ENCODE data around the gene CEP112.

CEP112 gene

DNA sequence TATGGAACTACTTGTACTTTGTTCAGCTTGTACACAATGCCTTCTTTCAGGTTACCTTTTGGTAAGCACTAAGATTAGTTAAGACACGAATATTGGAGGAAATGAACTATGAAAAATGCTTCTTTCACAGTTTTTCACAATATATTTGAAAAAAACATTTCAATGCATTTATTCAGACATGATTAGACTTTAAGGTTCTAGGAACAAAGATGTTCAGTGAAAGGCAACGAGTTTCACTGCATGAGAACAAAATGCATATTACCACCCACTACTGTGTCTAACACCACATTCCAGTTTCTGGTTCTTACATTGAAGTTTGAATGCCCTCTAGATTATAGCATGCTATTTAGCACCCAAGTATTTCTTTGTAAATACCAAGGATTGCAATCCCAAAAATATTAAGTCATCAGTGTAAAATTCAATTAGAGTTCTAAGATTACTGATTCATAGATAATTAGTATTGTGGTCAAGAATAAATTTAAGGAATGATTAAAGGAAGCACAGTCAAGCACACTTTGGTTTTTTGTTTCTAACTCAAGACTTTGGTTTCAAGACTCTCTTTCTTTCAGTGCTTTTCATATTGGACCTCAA, 261.7 kb downstream of the CEP112 start:
- no peak for DNase-seq

GRCh38 chr17:65926599-65926998, 265.3 kb downstream of the CEP112 start:
- DNase-seq: no peak

DNA sequence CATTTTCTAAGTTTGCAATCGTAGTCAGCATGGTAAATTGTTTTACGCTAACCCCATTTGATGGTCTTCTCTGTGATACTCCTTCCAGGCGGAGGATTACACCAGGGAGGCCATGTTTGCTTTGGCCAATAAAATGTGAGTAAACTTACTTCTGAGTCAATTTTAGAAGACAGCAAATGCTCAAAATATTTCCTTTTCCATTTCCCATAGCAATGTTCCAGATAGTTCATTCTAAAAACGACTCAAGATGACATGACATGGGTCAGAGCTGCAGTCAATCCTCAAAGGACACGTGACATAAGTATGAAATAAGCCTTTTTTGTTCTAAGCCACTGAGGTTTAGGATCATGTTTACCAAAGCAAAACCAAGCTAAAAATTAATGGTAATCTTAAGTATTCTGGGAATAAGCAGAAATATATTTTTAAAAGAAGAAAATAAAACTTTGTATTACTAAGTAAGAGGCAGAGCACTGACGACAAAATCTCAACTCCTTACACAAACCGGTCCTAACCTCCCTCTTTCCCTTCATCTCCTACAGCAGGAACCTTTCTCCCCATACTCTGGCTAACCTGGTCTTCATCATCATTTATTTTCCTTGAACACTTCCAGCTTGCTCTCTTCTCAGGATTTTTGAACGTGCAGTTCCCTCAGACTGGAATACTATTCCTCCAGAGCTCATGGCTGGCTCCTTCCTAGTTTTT, 266.2 kb downstream of the CEP112 start:
- DNase-seq: no peak

GRCh38 chr17:65920996-65921395, 270.9 kb downstream of the CEP112 start:
- DNase-seq: no peak

DNA sequence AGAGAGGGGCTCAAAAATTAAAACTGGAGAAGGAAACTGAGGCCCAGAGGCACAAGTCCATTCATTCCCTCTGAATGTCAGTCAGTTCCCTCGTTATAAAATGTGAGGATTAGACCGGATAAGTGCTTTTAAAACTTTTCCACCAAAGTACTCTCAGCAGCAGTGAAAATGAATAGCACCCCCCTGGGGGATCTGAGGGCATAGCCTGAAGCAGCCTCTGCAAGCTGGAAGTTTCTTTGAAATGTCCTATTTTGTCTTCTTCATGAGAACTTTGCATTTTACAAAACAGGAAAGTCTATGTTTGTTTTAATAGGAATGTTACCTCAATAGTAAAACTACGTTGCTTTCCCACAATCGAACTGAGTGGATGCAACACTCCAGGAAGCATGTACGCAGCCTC, 273.0 kb downstream of the CEP112 start:
- DNase-seq: peak; percentile 4

DNA sequence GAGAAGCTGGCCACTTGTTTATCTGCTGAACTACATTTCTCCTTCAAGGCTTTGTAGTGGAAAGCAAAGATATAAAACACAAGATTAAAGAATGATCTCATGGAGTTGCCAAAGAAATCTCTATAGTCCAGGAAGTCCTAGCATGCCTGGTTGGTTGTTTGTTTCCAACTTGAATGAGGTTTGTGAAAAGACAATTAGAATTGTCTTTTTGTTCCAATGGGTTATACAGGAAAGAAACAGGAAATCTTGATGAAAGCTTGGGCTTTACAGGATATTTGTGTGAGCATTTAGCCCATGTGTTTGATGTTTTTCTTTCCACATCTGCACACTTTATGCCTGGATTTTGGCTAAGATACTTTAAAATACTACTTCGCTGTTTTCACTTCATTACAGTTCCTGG, 273.4 kb downstream of the CEP112 start:
- peak; percentile 2 for DNase-seq

DNA sequence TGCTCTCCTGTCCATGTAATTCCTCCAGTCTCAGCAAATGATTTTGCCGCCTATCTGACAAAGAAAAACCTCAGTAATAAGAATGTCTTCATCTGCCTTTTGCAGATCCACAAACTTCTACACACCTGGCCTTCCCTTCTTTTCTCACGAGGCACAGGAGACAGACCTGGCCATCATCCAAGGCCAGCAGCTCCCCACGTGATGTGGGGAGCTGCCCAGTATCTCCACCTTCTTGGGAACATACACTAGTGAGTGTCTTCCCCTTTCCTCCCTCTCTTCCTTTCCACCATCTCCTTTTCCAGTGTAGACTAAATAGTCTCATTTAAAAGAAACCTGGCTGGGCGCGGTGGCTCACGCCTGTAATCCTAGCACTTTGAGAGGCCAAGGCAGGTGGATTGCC, 274.4 kb downstream of the CEP112 start:
- DNase-seq: no peak

DNA sequence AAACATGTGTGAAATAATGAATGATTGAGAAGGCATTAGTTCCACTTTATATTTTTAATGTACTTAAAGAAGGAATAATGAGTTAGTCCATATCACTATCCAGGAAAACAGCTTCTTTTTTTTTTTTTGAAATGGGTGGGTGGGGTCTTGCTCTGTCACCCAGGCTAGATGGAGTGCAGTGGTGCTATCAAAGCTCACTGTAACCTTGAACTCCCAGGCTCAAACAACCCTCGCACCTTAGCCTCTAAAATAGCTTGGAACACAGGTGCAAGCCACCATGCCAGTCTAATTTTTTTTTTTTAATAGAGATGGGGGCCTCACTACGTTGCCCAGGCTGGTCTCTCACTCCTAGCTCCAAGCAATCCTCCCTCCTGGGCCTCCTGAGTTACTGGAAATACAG, 275.5 kb downstream of the CEP112 start:
- DNase-seq: no peak

DNA sequence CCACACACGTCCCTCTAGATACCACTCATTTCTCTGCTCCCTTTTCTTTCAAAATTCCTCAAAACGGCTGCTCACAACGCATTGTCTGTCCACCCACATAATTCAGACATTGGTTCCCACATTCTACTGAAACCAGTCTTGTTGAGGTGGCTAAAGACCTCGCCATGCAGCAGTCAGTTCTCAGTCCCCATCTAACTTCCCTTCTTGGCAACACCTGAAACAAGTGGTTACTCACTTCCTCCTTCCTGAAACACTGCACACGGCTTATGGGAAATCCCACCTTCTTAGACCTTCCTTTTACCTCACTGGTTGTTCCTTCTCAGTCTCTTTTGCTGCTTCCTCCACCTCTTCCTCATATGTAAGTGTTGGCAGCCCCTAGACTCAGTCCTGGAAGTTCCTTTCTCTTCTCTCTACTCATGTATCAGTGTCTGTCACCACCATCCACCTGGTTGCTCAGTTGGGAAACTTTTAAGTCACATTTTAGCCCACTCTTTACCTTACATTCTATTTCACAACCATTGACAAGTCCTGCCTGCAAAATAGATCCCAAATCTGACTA, 277.1 kb downstream of the CEP112 start:
- DNase-seq: no peak

GRCh38 chr17:65913326-65913850, 278.5 kb downstream of the CEP112 start:
- no peak for DNase-seq

GRCh38 chr17:65910836-65911235, 281.1 kb downstream of the CEP112 start:
- no peak for DNase-seq

GRCh38 chr17:65902831-65903522, 289.0 kb downstream of the CEP112 start:
- no peak for DNase-seq

DNA sequence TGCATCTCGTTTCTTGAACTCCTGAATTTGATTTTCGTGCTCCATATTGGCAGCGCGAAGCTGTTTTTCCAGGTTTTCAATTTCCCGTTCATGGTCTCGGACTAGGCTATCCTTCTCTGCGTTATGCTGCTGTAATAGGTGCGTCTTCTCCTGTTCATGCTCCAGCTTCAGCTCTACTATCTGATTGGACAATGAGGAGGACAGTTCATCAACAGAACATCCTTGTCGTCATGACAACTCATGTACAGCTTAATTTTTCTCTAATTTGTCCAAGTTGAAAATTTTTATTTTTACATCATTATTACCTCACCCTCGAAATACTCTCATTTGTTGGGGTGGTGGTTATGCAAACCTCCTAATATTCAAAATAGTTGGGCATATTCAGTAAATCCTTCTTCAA, 289.8 kb downstream of the CEP112 start:
- no peak for DNase-seq

GRCh38 chr17:65901394-65901793, 290.5 kb downstream of the CEP112 start:
- DNase-seq: no peak

GRCh38 chr17:65900216-65900615, 291.7 kb downstream of the CEP112 start:
- DNase-seq: no peak

GRCh38 chr17:65898651-65899050, 293.3 kb downstream of the CEP112 start:
- DNase-seq: no peak

DNA sequence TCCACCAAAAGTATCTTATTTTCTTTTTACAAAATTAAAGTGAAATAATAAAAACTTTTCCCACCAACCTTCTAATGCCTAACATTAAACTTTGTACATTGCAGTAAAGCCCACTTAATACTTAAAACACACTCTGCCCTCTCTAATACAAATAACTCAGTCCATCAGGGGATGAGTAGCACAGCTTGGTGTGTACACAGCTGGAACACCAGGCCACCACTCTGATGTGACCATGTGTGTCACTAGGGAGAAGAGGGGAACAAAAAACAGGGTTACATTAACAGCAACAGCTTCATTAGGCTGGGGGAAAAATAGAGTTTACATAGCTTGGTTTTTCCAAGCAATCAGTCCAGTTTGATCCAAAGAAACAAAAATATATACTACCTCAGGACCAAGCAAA, 295.0 kb downstream of the CEP112 start:
- no peak for DNase-seq

- DNase-seq: no peak
These were observed 296.0 kb downstream of the CEP112 start for GRCh38 chr17:65895969-65896368.

DNA sequence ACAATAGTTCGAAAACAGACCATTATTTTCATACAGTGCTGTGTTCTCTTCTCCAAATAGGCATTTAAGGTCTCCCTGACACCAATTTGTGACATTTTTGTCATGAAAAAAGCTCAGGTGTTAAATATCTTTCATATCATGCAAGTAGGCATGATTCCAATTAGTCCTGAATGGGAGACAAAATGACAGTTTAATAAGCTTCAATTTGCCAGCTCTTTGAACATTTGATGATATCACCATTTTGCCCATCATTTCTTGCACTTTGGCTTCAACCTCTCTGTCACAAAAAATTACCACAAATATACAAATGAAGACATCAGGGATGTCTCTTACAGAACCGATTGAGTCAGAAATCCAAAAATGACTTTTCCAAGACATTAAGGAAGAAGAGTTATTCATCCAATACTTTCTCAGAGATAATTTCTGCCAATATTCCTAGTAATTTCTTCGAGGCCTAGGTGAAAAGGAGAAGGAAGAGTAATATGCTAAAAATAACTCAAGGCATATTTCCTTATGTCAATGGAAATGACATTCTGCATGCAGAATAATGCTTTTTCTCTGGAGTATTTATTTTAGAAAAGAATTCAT, 298.1 kb downstream of the CEP112 start:
- no peak for DNase-seq

DNA sequence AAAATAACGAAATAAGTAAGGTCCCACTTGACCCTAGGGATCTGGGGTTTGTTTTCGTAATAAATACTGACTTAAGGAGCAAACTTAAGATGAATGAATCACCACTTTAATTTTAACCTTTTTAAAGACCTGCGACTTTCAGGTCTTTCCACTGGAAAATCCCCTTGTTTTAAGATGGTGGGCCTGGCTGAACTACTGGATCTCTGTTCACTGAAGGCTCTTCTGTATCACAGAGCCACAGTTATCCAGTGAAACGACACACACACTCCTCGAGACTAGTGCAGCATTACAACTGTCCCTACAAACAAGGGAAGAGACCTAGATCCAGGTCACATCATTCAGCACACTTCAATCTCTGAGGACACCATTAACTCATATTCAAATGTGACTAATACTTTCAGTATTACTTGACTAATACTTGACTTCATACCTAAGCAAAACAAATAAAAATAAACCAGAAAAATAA, 299.0 kb downstream of the CEP112 start:
- no peak for DNase-seq

DNA sequence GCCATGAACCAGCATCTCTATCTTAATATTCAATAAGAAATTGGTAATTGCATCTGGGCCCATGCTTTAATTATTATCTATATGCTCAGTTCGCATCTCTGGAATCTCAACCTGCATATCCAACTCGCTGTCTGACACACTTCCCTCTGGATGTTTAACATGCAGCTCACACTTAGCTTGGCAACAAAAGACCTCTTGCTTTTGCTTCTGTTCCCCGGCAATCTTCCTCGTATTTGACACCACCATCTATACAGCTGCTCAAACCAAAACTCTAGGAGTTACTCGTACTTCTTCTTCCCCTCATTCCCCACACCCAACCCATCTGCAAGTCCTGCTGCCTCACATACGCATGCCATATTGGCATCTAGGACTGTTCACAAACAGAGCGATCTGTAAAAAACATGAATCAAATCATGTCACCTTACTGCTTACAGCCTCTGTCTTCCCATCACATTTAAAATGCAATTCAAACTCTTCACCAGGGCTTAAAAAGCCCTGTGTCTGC, 300.6 kb downstream of the CEP112 start:
- no peak for DNase-seq

- no peak for DNase-seq
These were observed 303.3 kb downstream of the CEP112 start for GRCh38 chr17:65888649-65889048.
